Activated CD8-positive, alpha-beta memory T cell treated with anti-CD3 and anti-CD28 coated beads, Interleukin-2, amount 50 U/mL, for 1 hour (primary cell): ENCODE results near the gene TTLL1.
"Not testable (repeated sequence)": the region's sequence is repeated elsewhere in the genome, so short reads cannot be mapped to it uniquely, and the experiment has no call there.

ENCODE experiments used
- DNase-seq: peaks from one replicate; pipeline ENCODE4 v3.0.0-alpha.2; 2020; ENCODE audit errors: extremely low read depth

TTLL1 gene

DNA sequence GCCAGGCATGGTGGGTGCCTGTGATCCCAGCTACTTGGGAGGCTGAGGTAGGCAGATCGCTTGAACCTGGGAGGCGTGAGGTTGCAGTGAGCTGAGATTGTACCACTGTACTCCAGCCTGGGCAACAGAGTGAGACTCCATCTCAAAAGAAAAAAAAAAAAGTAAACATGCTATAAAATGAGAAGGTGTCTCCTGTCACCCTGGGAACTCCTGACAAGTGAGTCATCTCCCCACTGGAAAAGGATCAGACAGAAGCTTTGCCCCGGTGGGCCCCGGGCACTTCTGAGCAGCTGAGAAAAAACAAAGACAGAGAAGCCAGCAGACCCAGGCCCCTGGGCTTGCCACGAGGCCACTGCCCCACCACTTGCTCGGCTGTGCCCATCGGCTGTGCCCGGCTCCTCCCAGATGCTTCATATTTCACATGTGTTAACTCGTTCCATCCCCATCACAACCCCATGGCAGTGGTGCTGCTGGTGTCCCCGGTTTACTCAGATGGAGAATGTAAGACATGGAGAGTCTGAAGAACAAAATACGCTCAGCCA, 22.3 kb downstream of the TTLL1 start:
- no peak for DNase-seq

- no peak for DNase-seq
These were observed 23.1 kb downstream of the TTLL1 start for GRCh38 chr22:43066134-43066533.

DNA sequence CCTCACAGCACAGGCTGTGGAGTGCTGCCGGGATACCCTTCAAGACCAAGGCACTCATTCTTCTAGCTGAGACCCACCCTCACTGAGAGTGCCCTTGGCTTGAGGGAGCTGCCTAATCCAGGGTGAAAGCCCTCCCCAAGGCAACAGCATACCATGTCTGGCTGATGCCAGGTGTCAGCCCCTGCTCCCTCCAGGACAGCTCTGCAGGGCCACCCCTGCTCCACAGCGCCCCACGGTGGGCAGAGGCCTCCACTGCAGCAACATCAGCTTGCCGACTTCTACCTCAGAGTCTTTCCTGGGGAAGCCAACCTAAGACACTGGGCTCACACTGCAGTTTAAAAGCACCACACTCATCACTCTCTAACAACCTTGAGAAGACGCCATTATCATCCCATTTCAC, 29.0 kb downstream of the TTLL1 start:
- no peak for DNase-seq

GRCh38 chr22:43057641-43058040, 31.6 kb downstream of the TTLL1 start:
- DNase-seq, result no peak

DNA sequence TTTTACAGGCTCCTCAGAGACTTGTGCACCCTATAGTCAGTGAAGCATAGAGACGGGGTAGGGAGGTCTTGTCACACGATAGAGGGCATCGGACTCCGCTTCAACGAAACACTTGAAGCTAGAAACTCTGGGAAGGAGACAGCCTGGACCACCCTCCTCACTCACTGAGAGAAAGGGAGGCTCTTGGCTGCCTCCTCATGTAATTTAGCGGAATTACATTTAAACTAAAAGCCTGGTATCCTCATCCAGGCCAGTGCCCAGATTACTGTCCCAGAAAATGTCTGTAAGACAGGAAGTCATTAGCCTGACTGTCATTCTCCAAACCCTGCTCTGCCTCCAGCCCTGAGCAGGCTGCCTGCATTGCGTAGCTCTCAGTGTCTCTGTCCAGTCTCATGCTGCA, 36.0 kb downstream of the TTLL1 start:
- no peak for DNase-seq

GRCh38 chr22:43050995-43051394, 38.2 kb downstream of the TTLL1 start:
- DNase-seq, result no peak

DNA sequence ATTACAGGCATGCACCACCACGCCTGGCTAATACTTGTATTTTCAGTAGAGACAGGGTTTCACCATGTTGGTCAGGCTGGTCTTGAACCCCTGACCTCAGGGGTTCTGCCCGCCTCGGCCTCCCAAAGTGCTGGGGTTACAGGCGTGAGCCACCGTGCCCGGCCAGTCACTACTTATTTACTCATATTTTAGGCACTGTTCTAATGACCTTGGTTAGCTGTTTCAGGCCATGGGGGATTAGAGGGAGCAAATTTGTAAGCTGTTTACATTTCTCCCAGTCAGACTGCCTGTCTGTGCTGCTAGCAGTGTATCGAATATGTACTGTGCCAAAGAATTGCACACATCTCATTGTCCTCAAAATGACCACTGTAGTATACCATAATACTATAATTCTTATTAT, 41.6 kb downstream of the TTLL1 start:
- DNase-seq, result no peak

DNA sequence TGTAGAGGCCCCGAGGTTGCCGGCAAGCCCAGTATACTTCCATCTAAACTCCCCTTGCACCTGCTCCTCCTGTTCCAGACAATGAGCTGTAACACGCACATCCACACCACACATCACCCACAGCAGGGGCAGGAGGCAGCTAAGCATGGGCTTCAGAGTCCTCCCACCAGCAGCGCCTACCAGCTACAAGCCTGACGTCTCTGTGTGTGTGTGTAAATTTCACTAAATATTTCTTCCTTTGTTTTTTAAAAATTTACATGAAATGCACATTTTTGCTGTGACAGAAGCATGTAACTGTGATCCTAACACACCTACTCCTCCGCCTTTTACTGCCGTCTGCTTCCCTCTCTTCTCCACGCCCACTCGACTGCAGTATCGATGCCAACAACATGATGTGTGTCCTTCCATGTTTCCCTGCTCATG, 44.9 kb downstream of the TTLL1 start:
- no peak for DNase-seq

- DNase-seq, result no peak
These were observed 47.0 kb downstream of the TTLL1 start for GRCh38 chr22:43042101-43042780.

DNA sequence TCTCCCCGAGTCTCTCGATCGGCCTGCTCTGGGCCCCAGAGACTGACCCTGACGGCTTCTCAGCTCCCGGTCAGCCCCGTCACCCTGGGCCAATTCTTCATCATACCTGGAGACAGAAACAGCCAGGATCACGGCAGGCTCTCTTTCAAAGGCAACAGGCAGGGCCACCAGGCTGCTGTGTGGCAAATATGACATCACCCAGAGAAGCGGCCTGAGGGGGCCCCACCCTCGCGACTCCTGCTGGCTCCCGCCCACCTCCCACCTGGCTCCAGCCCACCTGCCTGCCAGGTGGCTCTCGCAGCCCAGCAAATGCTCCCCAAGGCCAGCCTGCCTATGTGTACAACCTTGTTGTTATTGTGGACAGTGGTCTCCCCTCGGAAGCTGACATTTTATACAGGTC, 49.4 kb downstream of the TTLL1 start:
- no peak for DNase-seq

- no peak for DNase-seq
These were observed 50.9 kb downstream of the TTLL1 start for GRCh38 chr22:43038325-43038724.

DNA sequence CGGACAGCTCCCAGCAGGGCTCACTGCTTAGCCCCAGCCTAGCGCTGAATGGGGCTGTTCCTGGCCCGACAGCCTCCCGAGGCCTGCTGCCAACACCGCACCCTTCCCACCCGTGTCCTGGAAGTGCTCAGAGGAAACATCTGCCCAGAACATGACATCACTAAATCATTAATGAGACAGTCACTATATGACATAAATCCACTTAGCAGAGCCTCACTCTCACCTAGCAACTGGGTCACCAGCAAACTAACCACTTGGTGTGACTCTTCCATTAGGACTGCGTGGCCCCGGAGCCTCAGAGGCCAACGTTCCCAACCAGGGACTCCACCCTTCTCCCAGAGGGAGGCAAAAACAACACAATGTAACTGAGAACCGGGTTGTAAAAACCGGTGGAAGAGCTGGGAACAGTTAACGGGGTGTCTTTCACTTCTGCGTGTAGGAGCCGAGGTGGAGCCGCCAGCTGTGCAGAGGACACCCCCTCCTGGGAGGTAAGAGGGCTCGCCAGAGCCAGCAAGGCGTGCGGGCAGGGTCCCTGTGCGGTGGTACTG, 52.8 kb downstream of the TTLL1 start:
- DNase-seq, result no peak

- no peak for DNase-seq
These were observed 53.9 kb downstream of the TTLL1 start for GRCh38 chr22:43035250-43035649.

GRCh38 chr22:43031617-43032016, 57.6 kb downstream of the TTLL1 start:
- DNase-seq, result no peak

DNA sequence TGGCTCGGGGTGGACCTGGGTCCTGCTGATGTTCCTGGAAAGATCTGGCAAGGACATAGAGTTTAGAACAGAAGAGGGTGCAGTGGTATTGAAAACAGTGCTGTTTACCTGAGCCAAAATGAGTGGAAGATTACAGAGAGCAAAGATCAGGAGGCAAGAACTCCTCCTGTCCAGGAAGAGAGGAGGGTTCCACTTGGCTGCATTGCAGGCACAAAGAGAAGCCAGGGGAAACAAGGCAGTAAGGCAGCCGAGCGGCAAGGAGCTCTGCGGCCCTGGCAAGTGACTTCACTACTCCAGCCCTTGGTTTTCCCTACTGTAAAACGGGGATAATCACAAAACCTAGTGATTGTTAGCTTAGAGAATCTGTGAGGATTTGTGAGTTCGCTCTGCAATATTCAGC, 70.6 kb downstream of the TTLL1 start:
- DNase-seq, result no peak

- DNase-seq, result no peak
These were observed 71.4 kb downstream of the TTLL1 start for GRCh38 chr22:43017525-43018460.

GRCh38 chr22:43016150-43016549, 73.0 kb downstream of the TTLL1 start:
- not testable (repeated sequence) for DNase-seq

DNA sequence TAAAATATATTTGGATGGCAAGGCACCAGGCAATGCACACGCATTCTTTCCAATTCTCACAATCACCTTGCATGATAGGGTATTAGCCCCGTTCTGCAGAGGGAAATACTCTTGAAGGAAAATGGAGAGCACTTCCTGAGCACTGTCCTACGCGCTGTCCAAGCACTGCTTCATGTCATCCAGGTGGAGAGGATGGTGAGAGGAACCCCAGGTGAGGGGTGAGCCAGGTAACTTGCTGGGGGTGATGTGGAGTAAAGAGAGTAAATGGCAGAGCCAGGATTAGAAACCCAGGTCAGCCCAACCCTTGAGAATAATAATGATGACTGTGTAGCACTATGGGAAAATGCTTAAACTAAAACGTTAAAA, 73.5 kb downstream of the TTLL1 start:
- no peak for DNase-seq

DNA sequence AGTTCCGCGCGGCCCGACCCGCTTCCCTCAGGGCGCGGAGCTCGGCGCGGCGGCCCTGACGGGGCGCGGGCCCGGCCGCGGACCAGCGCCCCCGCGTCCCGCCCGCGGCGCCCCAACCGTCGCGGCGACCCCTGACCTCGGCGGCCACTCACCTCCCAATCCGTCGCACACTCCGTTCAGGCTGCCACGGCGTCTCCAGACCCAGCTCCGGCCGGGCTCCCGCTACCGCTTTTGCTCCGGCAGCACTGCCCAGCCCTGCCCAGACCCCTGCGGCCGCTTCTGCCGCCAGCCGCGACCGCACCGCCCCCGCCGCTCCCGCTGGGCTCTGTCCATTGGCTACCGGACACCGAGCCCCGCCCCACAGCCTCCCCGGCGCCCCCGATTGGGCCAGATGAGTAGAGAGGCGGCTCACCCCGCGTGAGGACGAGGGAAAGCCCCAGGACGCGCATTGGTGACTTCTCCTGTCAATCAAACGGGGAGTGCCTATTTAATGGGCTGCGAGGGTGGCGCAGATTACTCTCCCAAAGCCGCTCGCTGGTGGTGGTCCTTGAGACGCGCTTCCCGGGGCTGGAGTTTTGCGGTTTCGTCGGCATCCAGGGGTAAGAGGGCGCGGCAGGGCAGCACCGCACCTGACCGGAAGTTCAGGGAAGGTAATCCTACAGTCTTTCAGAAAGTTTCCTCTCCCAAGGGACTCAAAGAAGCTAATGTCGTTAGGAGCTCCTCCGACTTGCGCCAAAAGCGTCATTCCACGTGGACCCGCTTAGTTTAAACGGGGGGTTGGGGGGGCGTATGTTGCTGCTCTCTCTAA, 74.1 kb downstream of the TTLL1 start, which contains the start of gene PACSIN2:
PACSIN2 (minus strand) TSS at position 281 of the 808 bp plus-strand sequence. CDS start 103,069 bp downstream, outside the sequence.
- peak; percentile 97 for DNase-seq

GRCh38 chr22:43014316-43014868, 74.8 kb downstream of the TTLL1 start:
- DNase-seq, result no peak
